H1 (cell line): Measurements from ENCODE around the gene ADAM22. TPM values are rescaled to one million over a fixed set of nuclear protein-coding genes. Genes with fewer than 3 reads are reported as not detected.

Experiments
- polyA plus RNA-seq, 7 experiments: library from polyadenylated mRNA; depleted of rRNA in 3 of 7; stranded (reverse) in 5 of 7; unstranded in 2 of 7; fragments of >200 nt in 5 of 7; fragments of 200-250 nt in 2 of 7; gene quantifications; 1 replicate in 5 of 7; 2 replicates in 1 of 7; 4 replicates in 1 of 7; pipeline versions ENCODE4 v1.2.1 to v1.2.3, GENCODE V29; 2011 to 2013; ENCODE audit warnings: missing spikeins in 2 of 7, mixed read lengths in 2 of 7
- total RNA-seq: library from RNA; stranded (reverse); fragmentation: NEBNext Ultra II Directional; extraction: Animal tissue kit (Norgen Biotek cat#: 25700); gene quantifications from 2 replicates; pipeline ENCODE4 v1.2.1, GENCODE V29; 2021
- TF ChIP-seq, protein P1 (sequence below): IDR thresholded peaks from 2 replicates; pipeline ENCODE4 v1.6.1; 2012; ENCODE audit warnings: inconsistent platforms

ADAM22 gene
- total and polyA plus RNA-seq, 2 of the 8 experiments (the other 6 are each of a cell fraction or from before 2014, with no cell fraction given), result 4.6 to 21.4 TPM

DNA sequence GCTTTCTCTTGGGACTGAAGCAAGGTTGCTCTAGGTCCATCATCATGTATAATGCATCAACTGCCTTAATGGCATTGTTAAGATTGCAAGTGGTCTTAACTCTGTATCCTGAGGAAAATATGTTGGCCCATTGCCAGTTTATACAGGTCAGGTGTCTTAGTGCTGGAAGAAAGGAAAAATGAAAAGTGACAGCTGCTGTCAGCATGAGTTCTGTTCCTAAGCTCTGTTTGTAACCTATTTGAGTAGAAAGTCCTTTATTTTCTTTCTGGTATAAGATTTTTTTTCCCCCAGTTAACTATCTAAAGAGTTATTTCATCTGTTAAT, 158.6 kb downstream of the ADAM22 start (continued):
- TF ChIP-seq, protein P1, sequence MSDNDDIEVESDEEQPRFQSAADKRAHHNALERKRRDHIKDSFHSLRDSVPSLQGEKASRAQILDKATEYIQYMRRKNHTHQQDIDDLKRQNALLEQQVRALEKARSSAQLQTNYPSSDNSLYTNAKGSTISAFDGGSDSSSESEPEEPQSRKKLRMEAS, result no peak
